ENCODE measurements around the gene KANTR. TPM values are rescaled to one million over a fixed set of nuclear protein-coding genes. Genes with fewer than 3 reads are reported as not detected.

The KANTR gene
- 10 to 100 TPM; 16.8 to 30.7 (median 29.8) TPM for total RNA-seq

GRCh38 chrX:53093748-53094581, at the start of gene KANTR:
Gene KANTR (plus strand): TSS chrX:53094142. CDS start chrX:53124273, 30,131 bp downstream.
- Histone ChIP-seq H3K27ac (peak within 1 kb of the TSS; percentile 69 to 81), H3K27me3 (peaks cover 0 to 24% of the 10 kb centered on the region in 2 donors), H3K9me3 (no peaks in the 10 kb centered on the region), H3K36me3 (no peaks in the 10 kb centered on the region), H3K4me3 (peak within 1 kb of the TSS; percentile 57 to 78 (median 57)), H3K4me1 (no peaks in the 10 kb centered on the region)
- peak; percentile 77 to 88 for DNase-seq (ENCODE audit: low spot score in 2 of 2)
- intact Hi-C loops (cut with DNase I; ENCODE audit: low total_unique reads) = no loop called here
- TF ChIP-seq POLR2A (IDR thresholded peaks at IDR 0.05) (no peak), POLR2AphosphoS5 (IDR thresholded peaks at IDR 0.05) (peak in 2 of 3 donors; percentile 5 to 34)

- no peak for TF ChIP-seq POLR2AphosphoS5 (IDR thresholded peaks at IDR 0.05)
- TF ChIP-seq POLR2A (IDR thresholded peaks at IDR 0.05) = no peak
- TF ChIP-seq, protein P1, sequence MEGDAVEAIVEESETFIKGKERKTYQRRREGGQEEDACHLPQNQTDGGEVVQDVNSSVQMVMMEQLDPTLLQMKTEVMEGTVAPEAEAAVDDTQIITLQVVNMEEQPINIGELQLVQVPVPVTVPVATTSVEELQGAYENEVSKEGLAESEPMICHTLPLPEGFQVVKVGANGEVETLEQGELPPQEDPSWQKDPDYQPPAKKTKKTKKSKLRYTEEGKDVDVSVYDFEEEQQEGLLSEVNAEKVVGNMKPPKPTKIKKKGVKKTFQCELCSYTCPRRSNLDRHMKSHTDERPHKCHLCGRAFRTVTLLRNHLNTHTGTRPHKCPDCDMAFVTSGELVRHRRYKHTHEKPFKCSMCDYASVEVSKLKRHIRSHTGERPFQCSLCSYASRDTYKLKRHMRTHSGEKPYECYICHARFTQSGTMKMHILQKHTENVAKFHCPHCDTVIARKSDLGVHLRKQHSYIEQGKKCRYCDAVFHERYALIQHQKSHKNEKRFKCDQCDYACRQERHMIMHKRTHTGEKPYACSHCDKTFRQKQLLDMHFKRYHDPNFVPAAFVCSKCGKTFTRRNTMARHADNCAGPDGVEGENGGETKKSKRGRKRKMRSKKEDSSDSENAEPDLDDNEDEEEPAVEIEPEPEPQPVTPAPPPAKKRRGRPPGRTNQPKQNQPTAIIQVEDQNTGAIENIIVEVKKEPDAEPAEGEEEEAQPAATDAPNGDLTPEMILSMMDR (IDR thresholded peaks at IDR 0.05) = no peak
- no peaks in the 10 kb centered on the region for H3K36me3 ChIP-seq
- no peaks in the 10 kb centered on the region for H3K4me1 ChIP-seq
- intact Hi-C loops (cut with DNase I; ENCODE audit: low total_unique reads) = no loop called here
- no peak overlapping the region for H3K27ac ChIP-seq
- H3K27me3 ChIP-seq = peaks cover 0 to 70% of the 10 kb centered on the region in 2 donors
- no peak for DNase-seq (ENCODE audit: low spot score in 2 of 2)
- H3K9me3 ChIP-seq = no peaks in the 10 kb centered on the region
- H3K4me3 ChIP-seq = no peak overlapping the region
These were observed 48.9 kb upstream of the KANTR start for GRCh38 chrX:53044995-53045394.

DNA sequence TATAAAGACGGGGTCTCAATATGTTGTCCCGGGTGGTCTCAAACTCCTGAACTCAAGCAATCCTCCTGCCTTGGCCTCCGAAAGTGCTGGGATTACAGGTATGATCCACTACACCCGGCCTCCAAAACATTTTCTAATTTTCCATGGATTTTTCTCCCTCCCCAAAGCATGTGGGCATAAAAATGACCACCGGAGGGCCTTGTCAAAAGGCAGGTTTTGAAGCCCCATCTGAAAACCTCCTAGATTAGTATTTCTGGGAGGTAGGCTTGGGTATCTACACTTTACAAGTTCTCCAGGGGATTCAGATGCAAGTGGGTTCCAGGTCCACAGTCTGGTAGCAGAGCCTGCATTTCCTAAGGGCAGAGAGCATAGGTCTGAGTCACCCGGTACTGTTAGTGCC, 46.7 kb upstream of the KANTR start:
- intact Hi-C loops (cut with DNase I; ENCODE audit: low total_unique reads) = no loop called here
- Histone ChIP-seq H3K27me3 (peaks cover 0 to 67% of the 10 kb centered on the region in 2 donors), H3K4me3 (no peak overlapping the region), H3K9me3 (no peaks in the 10 kb centered on the region), H3K4me1 (no peaks in the 10 kb centered on the region), H3K27ac (no peak overlapping the region), H3K36me3 (no peaks in the 10 kb centered on the region)
- TF ChIP-seq, protein P1 (IDR thresholded peaks at IDR 0.05) = no peak
- no peak for TF ChIP-seq POLR2AphosphoS5 (IDR thresholded peaks at IDR 0.05)
- no peak for TF ChIP-seq POLR2A (IDR thresholded peaks at IDR 0.05)
- DNase-seq (ENCODE audit: low spot score in 2 of 2) = no peak

- H3K4me3 ChIP-seq = peak within 1 kb of the TSS; percentile 45 to 66 (median 49)
- peak within 1 kb of the TSS in 1 of 2 donors; percentile 52 for H3K27ac ChIP-seq
- no peaks in the 10 kb centered on the region for H3K36me3 ChIP-seq
- TF ChIP-seq, protein P1 (IDR thresholded peaks at IDR 0.05) = no peak
- TF ChIP-seq POLR2A (IDR thresholded peaks at IDR 0.05) (no peak), POLR2AphosphoS5 (IDR thresholded peaks at IDR 0.05) (no peak)
- H3K4me1 ChIP-seq = no peaks in the 10 kb centered on the region
- H3K9me3 ChIP-seq = no peaks in the 10 kb centered on the region
- intact Hi-C loops (cut with DNase I; ENCODE audit: low total_unique reads) = no loop called here
- no peak for DNase-seq (ENCODE audit: low spot score in 2 of 2)
- peaks cover 0 to 63% of the 10 kb centered on the region in 2 donors for H3K27me3 ChIP-seq
These were observed 45.5 kb upstream of the KANTR start, which contains the start of gene GPR173 for GRCh38 chrX:53048169-53049126. Gene GPR173 (plus strand): TSS chrX:53048789. CDS start chrX:53076622, 27,833 bp downstream.

- H3K9me3 ChIP-seq = no peaks in the 10 kb centered on the region
- H3K27ac ChIP-seq = peak overlapping the region in 1 of 2 donors; percentile 52
- H3K4me3 ChIP-seq = peak overlapping the region; percentile 45 to 66 (median 49)
- DNase-seq (ENCODE audit: low spot score in 2 of 2) = no peak
- TF ChIP-seq, protein P1 (IDR thresholded peaks at IDR 0.05) = no peak
- no peak for TF ChIP-seq POLR2A (IDR thresholded peaks at IDR 0.05)
- no peak for TF ChIP-seq POLR2AphosphoS5 (IDR thresholded peaks at IDR 0.05)
- no peaks in the 10 kb centered on the region for H3K4me1 ChIP-seq
- no peaks in the 10 kb centered on the region for H3K36me3 ChIP-seq
- intact Hi-C loops (cut with DNase I; ENCODE audit: low total_unique reads) = no loop called here
- H3K27me3 ChIP-seq = peaks cover 0 to 61% of the 10 kb centered on the region in 2 donors
These were observed 44.8 kb upstream of the KANTR start for GRCh38 chrX:53049127-53049517.
